ENCODE measurements around the gene RAB3IL1.

Gene RAB3IL1

DNA sequence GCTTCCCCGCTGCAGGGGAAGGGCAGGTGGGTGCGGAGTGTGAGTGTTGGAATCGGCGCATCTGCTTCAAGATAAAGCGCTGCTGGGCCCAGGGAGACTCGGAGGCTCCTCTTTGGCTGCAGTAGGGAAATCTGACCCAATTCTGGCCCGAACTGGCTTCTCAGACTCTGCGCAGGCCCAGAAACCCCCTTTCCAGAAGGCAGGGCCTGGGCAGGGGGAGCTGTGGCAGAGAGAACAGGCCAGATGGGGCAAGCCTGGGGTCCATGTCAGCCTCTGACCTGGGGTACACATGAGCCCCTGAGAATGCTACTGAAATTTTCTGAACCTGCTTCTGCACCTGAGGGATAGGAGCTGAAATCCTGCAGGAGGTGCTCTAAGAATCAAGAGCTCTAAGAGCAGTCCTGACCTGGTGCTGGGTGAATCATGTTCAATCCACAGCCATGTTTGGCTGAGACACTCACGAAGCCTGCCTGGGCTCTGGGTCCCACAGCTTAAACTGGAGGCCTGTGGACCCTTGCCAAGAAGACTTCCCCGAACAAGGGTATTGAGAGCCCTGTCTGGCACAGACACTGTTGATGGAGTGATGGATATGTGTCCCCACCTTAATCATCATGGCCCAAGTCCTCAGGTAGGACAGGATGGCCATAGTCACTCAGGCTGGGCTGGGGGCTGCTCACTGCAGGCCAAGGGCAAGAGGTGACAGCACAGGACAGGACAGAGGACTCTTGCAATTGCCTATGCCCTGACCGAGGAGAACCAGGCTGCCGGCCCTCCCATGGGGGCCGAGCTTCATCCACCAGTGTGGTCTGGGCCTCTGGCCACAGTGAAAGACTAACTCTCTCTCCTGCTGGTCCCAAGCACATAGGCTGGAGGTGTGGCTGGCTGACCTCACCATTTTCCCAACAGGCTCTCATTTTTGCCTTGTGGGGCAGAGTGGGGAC, 6.9 kb downstream of the RAB3IL1 start:
- no peak overlapping the region for H3K23ac ChIP-seq (ENCODE audit: low read length in 2 of 2)
- H3K9ac ChIP-seq (ENCODE audit: low read length): peak overlapping the region; percentile 45
- no peak overlapping the region for H3K4me2 ChIP-seq (ENCODE audit: low read length, poor library complexity, severe bottlenecking)
- no peak overlapping the region for H2BK120ac ChIP-seq (ENCODE audit: low read depth, low read length)
- no peak overlapping the region for H3K14ac ChIP-seq (ENCODE audit: low read length in 2 of 2)
- DNase-seq: no peak
- H4K91ac ChIP-seq (ENCODE audit: low read length): no peak overlapping the region
- H2BK15ac ChIP-seq (ENCODE audit: low read depth, poor library complexity, severe bottlenecking): no peak overlapping the region
- no peak overlapping the region for H3K18ac ChIP-seq (ENCODE audit: low read depth in 1 of 2, low read length in 2 of 2)
- no peaks in the 10 kb centered on the region for H3K9me3 ChIP-seq (ENCODE audit: control insufficient read depth, low read length)
- H3K4ac ChIP-seq (ENCODE audit: low read depth in 1 of 2, low read length in 2 of 2): no peak overlapping the region
- peaks cover 4% of the 10 kb centered on the region for H3K4me1 ChIP-seq (ENCODE audit: control insufficient read depth, insufficient read depth, low read depth, low read length)
- no peak overlapping the region for H4K8ac ChIP-seq (ENCODE audit: low read length)
- H3K27ac ChIP-seq (ENCODE audit: low read length, poor library complexity, severe bottlenecking): no peak overlapping the region
- peaks cover 0 to 18% of the 10 kb centered on the region in 2 experiments for H3K27me3 ChIP-seq (ENCODE audit: control insufficient read depth in 1 of 2, insufficient read depth in 1 of 2, low read length in 2 of 2)
- H3K36me3 ChIP-seq (ENCODE audit: control insufficient read depth in 1 of 2, insufficient read depth in 2 of 2, low read depth in 1 of 2, low read length in 2 of 2): peaks cover 0 to 24% of the 10 kb centered on the region in 2 experiments
- 94% methylated on average over 13 of the region's 13 CpGs for WGBS
- no peak overlapping the region for H3K4me3 ChIP-seq (ENCODE audit: insufficient read depth in 1 of 2, low read depth in 1 of 2, low read length in 2 of 2)
- H3K79me1 ChIP-seq (replicated peaks; ENCODE audit: low read length, poor library complexity, severe bottlenecking): no peaks in the 10 kb centered on the region
- no peak overlapping the region for H2AK5ac ChIP-seq (ENCODE audit: low read length, severe bottlenecking)
- H2BK12ac ChIP-seq (ENCODE audit: low read length in 2 of 2): no peak overlapping the region
- no peak overlapping the region for H2BK5ac ChIP-seq (ENCODE audit: low read depth, low read length, poor library complexity, severe bottlenecking)
- H2AFZ ChIP-seq (ENCODE audit: low read depth, low read length): no peak overlapping the region

GRCh38 chr11:61908730-61909316, 8.5 kb downstream of the RAB3IL1 start:
- Histone ChIP-seq H2AFZ (ENCODE audit: low read depth, low read length) (no peak overlapping the region), H4K91ac (ENCODE audit: low read length) (no peak overlapping the region), H3K4me1 (ENCODE audit: control insufficient read depth, insufficient read depth, low read depth, low read length) (peaks cover 4% of the 10 kb centered on the region), H2BK5ac (ENCODE audit: low read depth, low read length, poor library complexity, severe bottlenecking) (no peak overlapping the region), H3K4me3 (ENCODE audit: insufficient read depth in 1 of 2, low read depth in 1 of 2, low read length in 2 of 2) (peak overlapping the region in 1 of 2 experiments; percentile 37), H3K27me3 (ENCODE audit: control insufficient read depth in 1 of 2, insufficient read depth in 1 of 2, low read length in 2 of 2) (peaks cover 0 to 16% of the 10 kb centered on the region in 2 experiments), H3K9ac (ENCODE audit: low read length) (peak overlapping the region; percentile 62), H3K36me3 (ENCODE audit: control insufficient read depth in 1 of 2, insufficient read depth in 2 of 2, low read depth in 1 of 2, low read length in 2 of 2) (peaks cover 0 to 39% of the 10 kb centered on the region in 2 experiments), H3K4ac (ENCODE audit: low read depth in 1 of 2, low read length in 2 of 2) (no peak overlapping the region), H2BK120ac (ENCODE audit: low read depth, low read length) (no peak overlapping the region), H3K79me1 (replicated peaks; ENCODE audit: low read length, poor library complexity, severe bottlenecking) (no peaks in the 10 kb centered on the region), H3K18ac (ENCODE audit: low read depth in 1 of 2, low read length in 2 of 2) (peak overlapping the region in 1 of 2 experiments; percentile 23), H3K4me2 (ENCODE audit: low read length, poor library complexity, severe bottlenecking) (no peak overlapping the region), H2AK5ac (ENCODE audit: low read length, severe bottlenecking) (no peak overlapping the region), H3K14ac (ENCODE audit: low read length in 2 of 2) (peak overlapping the region in 1 of 2 experiments; percentile 5), H2BK15ac (ENCODE audit: low read depth, poor library complexity, severe bottlenecking) (no peak overlapping the region), H3K27ac (ENCODE audit: low read length, poor library complexity, severe bottlenecking) (no peak overlapping the region), H3K23ac (ENCODE audit: low read length in 2 of 2) (no peak overlapping the region), H4K8ac (ENCODE audit: low read length) (no peak overlapping the region), H3K9me3 (ENCODE audit: control insufficient read depth, low read length) (no peaks in the 10 kb centered on the region), H2BK12ac (ENCODE audit: low read length in 2 of 2) (no peak overlapping the region)
- no peak for DNase-seq
- WGBS: 39% methylated on average over 7 of the region's 10 CpGs

- Histone ChIP-seq H2BK120ac (ENCODE audit: low read depth, low read length) (no peak overlapping the region), H4K8ac (ENCODE audit: low read length) (no peak overlapping the region), H3K4me2 (ENCODE audit: low read length, poor library complexity, severe bottlenecking) (no peak overlapping the region), H2BK15ac (ENCODE audit: low read depth, poor library complexity, severe bottlenecking) (no peak overlapping the region), H3K4me3 (ENCODE audit: insufficient read depth in 1 of 2, low read depth in 1 of 2, low read length in 2 of 2) (no peak overlapping the region), H3K79me1 (replicated peaks; ENCODE audit: low read length, poor library complexity, severe bottlenecking) (no peaks in the 10 kb centered on the region), H3K9ac (ENCODE audit: low read length) (peak overlapping the region; percentile 62), H2AFZ (ENCODE audit: low read depth, low read length) (no peak overlapping the region), H2BK5ac (ENCODE audit: low read depth, low read length, poor library complexity, severe bottlenecking) (no peak overlapping the region), H3K23ac (ENCODE audit: low read length in 2 of 2) (no peak overlapping the region), H3K4me1 (ENCODE audit: control insufficient read depth, insufficient read depth, low read depth, low read length) (peaks cover 4% of the 10 kb centered on the region), H3K27me3 (ENCODE audit: control insufficient read depth in 1 of 2, insufficient read depth in 1 of 2, low read length in 2 of 2) (peaks cover 0 to 12% of the 10 kb centered on the region in 2 experiments), H3K9me3 (ENCODE audit: control insufficient read depth, low read length) (no peaks in the 10 kb centered on the region), H4K91ac (ENCODE audit: low read length) (no peak overlapping the region), H3K36me3 (ENCODE audit: control insufficient read depth in 1 of 2, insufficient read depth in 2 of 2, low read depth in 1 of 2, low read length in 2 of 2) (peaks cover 0 to 43% of the 10 kb centered on the region in 2 experiments), H3K14ac (ENCODE audit: low read length in 2 of 2) (no peak overlapping the region), H3K27ac (ENCODE audit: low read length, poor library complexity, severe bottlenecking) (no peak overlapping the region), H2AK5ac (ENCODE audit: low read length, severe bottlenecking) (no peak overlapping the region), H3K18ac (ENCODE audit: low read depth in 1 of 2, low read length in 2 of 2) (peak overlapping the region in 1 of 2 experiments; percentile 17), H2BK12ac (ENCODE audit: low read length in 2 of 2) (no peak overlapping the region), H3K4ac (ENCODE audit: low read depth in 1 of 2, low read length in 2 of 2) (no peak overlapping the region)
- 96% methylated on average over 17 of the region's 21 CpGs for WGBS
- no peak for DNase-seq
These were observed 9.3 kb downstream of the RAB3IL1 start for GRCh38 chr11:61907871-61908729.

Measured in mesenchymal stem cell (in vitro differentiated cells and primary cell).